HEK293 (cell line): ENCODE results near the gene MLKL.

ENCODE experiments used
- CTCF ChIP-seq: fragments of 450-650 bp; formaldehyde crosslinking; IDR thresholded peaks from 2 replicates; pipeline ENCODE4 v1.5.1; 2016; ENCODE audit warnings: missing biosample characterization, missing genetic modification characterization
- SETDB1 ChIP-seq: IDR thresholded peaks from one replicate; pipeline ENCODE4 v1.6.1; 2017; ENCODE audit warnings: mild to moderate bottlenecking, low read length, moderate library complexity, mixed read lengths; ENCODE audit not compliant: insufficient read length
- ZBTB6 ChIP-seq: fragments of 450-650 bp; formaldehyde crosslinking; IDR thresholded peaks from 2 replicates; pipeline ENCODE4 v1.5.1; 2017; ENCODE audit warnings: missing biosample characterization, missing genetic modification characterization
- ZNF530 ChIP-seq: fragments of 450-650 bp; formaldehyde crosslinking; IDR thresholded peaks from 2 replicates; pipeline ENCODE4 v1.5.1; 2016; ENCODE audit warnings: low read depth, missing biosample characterization, missing genetic modification characterization
- ZNF596 ChIP-seq: fragments of 450-650 bp; IDR thresholded peaks from 2 replicates; pipeline ENCODE4 v1.5.0; 2018; ENCODE audit warnings: missing biosample characterization, mild to moderate bottlenecking, missing genetic modification characterization, moderate library complexity
- ZNF777 ChIP-seq: fragments of 450-650 bp; formaldehyde crosslinking; IDR thresholded peaks from 2 replicates; pipeline ENCODE4 v1.5.1; 2017; ENCODE audit warnings: missing biosample characterization, missing genetic modification characterization, borderline replicate concordance
- ZNF785 ChIP-seq: fragments of 450-650 bp; formaldehyde crosslinking; IDR thresholded peaks from 2 replicates; pipeline ENCODE4 v1.5.1; 2016; ENCODE audit warnings: missing biosample characterization, missing genetic modification characterization
- TF ChIP-seq, protein P1 (sequence below): fragments of 450-650 bp; formaldehyde crosslinking; optimal IDR thresholded peaks from 2 replicates; pipeline ENCODE3; 2016; ENCODE audit warnings: missing biosample characterization, mild to moderate bottlenecking, missing genetic modification characterization

- TF ChIP-seq, protein P1, sequence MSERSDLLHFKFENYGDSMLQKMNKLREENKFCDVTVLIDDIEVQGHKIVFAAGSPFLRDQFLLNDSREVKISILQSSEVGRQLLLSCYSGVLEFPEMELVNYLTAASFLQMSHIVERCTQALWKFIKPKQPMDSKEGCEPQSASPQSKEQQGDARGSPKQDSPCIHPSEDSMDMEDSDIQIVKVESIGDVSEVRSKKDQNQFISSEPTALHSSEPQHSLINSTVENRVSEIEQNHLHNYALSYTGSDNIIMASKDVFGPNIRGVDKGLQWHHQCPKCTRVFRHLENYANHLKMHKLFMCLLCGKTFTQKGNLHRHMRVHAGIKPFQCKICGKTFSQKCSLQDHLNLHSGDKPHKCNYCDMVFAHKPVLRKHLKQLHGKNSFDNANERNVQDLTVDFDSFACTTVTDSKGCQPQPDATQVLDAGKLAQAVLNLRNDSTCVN (tag by site-specific recombination) = no peak
- no peak for TF ChIP-seq CTCF (tag by site-specific recombination)
- no peak for TF ChIP-seq ZBTB6 (tag by site-specific recombination)
- no peak for TF ChIP-seq ZNF785 (tag by site-specific recombination)
- TF ChIP-seq ZNF530 = no peak
- no peak for TF ChIP-seq ZNF777
- TF ChIP-seq SETDB1 = no peak
- TF ChIP-seq ZNF596 = no peak
Measured at GRCh38 chr16:74637742-74638453, 62.8 kb downstream of the MLKL start.
